Mucosa of descending colon (tissue), 3 donors: ENCODE results near the gene RBM42. TPM values are rescaled to one million over a fixed set of nuclear protein-coding genes. Genes with fewer than 3 reads are reported as not detected.

ENCODE experiments used
- ATAC-seq: fragments of 200-7000 bp; cut with Tn5 transposase; one replicate; pipeline ENCODE4 v1.9.1; 2020; ENCODE audit warnings: mild to moderate bottlenecking, moderate library complexity
- DNase-seq, 3 donors: peaks; one replicate each; pipeline ENCODE4 v3.0.0-alpha.2; 2020
- H3K36me3 ChIP-seq: fragments of 200-600 bp; one replicate; pipeline ENCODE4 v1.8.0; 2021; ENCODE audit warnings: low read depth, mild to moderate bottlenecking
- H3K4me1 ChIP-seq: fragments of 200-600 bp; one replicate; pipeline ENCODE4 v1.8.0; 2021; ENCODE audit warnings: low read depth, mild to moderate bottlenecking
- H3K4me3 ChIP-seq: fragments of 200-600 bp; one replicate; pipeline ENCODE4 v1.8.0; 2021; ENCODE audit warnings: mild to moderate bottlenecking
- H3K9me3 ChIP-seq: fragments of 200-600 bp; one replicate; pipeline ENCODE4 v1.8.0; 2021; ENCODE audit warnings: mild to moderate bottlenecking
- CTCF ChIP-seq: fragments of 200-600 bp; IDR thresholded peaks from one replicate; pipeline ENCODE4 v1.8.0; 2022; ENCODE audit warnings: antibody characterized with exemption, mild to moderate bottlenecking
- intact Hi-C, 2 donors: fragments of 100-400 bp; cut with DNase I in 1 of 2; cut with micrococcal nuclease in 1 of 2; formaldehyde crosslinking; loops; one replicate each; pipeline versions ENCODE4 v1.11.0 to v1.11.1; 2022; cut with DNase I, micrococcal nuclease
- total RNA-seq, 3 donors: library from RNA; stranded (reverse); fragmentation: NEBNext Ultra II Directional in 2 of 3; extraction: Animal tissue kit (Norgen Biotek cat#: 25700) in 2 of 3; gene quantifications; one replicate each; pipeline versions ENCODE4 v1.2.1 to v1.2.4, GENCODE V29; 2021 to 2023
- donor health status: DM: no; HTN: no; CAD: no; lungs with moderate emphysema.
- donor health status: DM: no; HTN: no; CAD: no.
- donor health status: DM: no; HTN: yes; CAD: no.

Gene RBM42
- total RNA-seq, 3 donors from 2014 or later, result 67.4 to 73.3 (median 67.6) TPM

- no peak for TF ChIP-seq CTCF
- intact Hi-C loops, result no loop called here
These were observed 15.3 kb upstream of the RBM42 start for GRCh38 chr19:35613574-35613973.

DNA sequence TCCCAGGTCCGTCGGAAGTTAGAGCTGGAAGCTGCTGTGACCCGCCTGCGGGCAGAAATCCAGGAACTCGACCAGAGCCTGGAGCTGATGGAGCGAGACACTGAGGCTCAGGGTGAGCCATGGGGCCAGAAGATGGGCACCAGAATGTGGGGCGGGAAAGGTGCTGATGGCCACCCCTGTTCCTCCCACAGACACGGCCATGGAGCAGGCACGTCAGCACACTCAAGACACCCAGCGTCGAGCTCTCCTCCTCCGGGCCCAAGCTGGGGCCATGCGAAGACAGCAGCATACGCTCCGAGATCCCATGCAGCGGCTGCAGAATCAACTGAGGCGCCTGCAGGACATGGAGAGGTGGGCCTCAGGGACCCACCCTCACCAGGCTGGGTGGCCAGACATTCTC is 13.8 kb upstream of the RBM42 start:
- DNase-seq, result no peak
- Histone ChIP-seq H3K9me3 (no peaks in the 10 kb centered on the region), H3K36me3 (no peaks in the 10 kb centered on the region), H3K4me3 (no peak overlapping the region), H3K4me1 (peaks cover 4% of the 10 kb centered on the region)
- ATAC-seq, result no peak
- intact Hi-C loops, result no loop called here
- no peak for TF ChIP-seq CTCF

More at GRCh38 chr19:35613574-35613973, 15.3 kb upstream of the RBM42 start:
- Histone ChIP-seq H3K36me3 (no peaks in the 10 kb centered on the region), H3K4me3 (no peak overlapping the region), H3K9me3 (peaks cover 3% of the 10 kb centered on the region), H3K4me1 (peaks cover 4% of the 10 kb centered on the region)
- no peak for ATAC-seq
- DNase-seq, result no peak

GRCh38 chr19:35618857-35619256 is 10.0 kb upstream of the RBM42 start:
- intact Hi-C loops, result no loop called here
- TF ChIP-seq CTCF, result no peak
- no peak for ATAC-seq

GRCh38 chr19:35619290-35619923 is 9.4 kb upstream of the RBM42 start:
- H3K4me3 ChIP-seq, result no peak overlapping the region
- H3K36me3 ChIP-seq, result no peaks in the 10 kb centered on the region
- DNase-seq (no peak), ATAC-seq (no peak)
- no peaks in the 10 kb centered on the region for H3K9me3 ChIP-seq
- TF ChIP-seq CTCF, result no peak
- no peaks in the 10 kb centered on the region for H3K4me1 ChIP-seq
- intact Hi-C loops, result no loop called here

More at GRCh38 chr19:35618857-35619256, 10.0 kb upstream of the RBM42 start:
- H3K4me3 ChIP-seq, result no peak overlapping the region
- no peaks in the 10 kb centered on the region for H3K4me1 ChIP-seq
- no peaks in the 10 kb centered on the region for H3K36me3 ChIP-seq
- no peaks in the 10 kb centered on the region for H3K9me3 ChIP-seq
- no peak for DNase-seq

GRCh38 chr19:35620001-35620400 is 8.8 kb upstream of the RBM42 start:
- Histone ChIP-seq H3K4me3 (no peak overlapping the region), H3K4me1 (no peaks in the 10 kb centered on the region), H3K9me3 (no peaks in the 10 kb centered on the region), H3K36me3 (no peaks in the 10 kb centered on the region)
- intact Hi-C loops, result no loop called here
- TF ChIP-seq CTCF, result no peak
- ATAC-seq (no peak), DNase-seq (no peak)

- intact Hi-C loops, result no loop called here
- Histone ChIP-seq H3K9me3 (no peaks in the 10 kb centered on the region), H3K36me3 (no peaks in the 10 kb centered on the region), H3K4me1 (no peaks in the 10 kb centered on the region), H3K4me3 (no peak overlapping the region)
- ATAC-seq (no peak), DNase-seq (no peak)
- TF ChIP-seq CTCF, result no peak
These were observed 7.1 kb upstream of the RBM42 start for GRCh38 chr19:35621708-35622107.
